HK-2 (cell line): Measurements from ENCODE around the gene LINC00237.

Source experiments
- DNase-seq: peaks from one replicate; pipeline ENCODE4 v3.0.0-alpha.2; 2018; ENCODE audit not compliant: unreplicated experiment

LINC00237 gene

GRCh38 chr20:21096321-21097043 is 9.7 kb downstream of the LINC00237 start:
- DNase-seq: no peak

GRCh38 chr20:21092806-21093205 is 13.4 kb downstream of the LINC00237 start:
- no peak for DNase-seq

GRCh38 chr20:21090721-21091120 is 15.4 kb downstream of the LINC00237 start:
- DNase-seq: no peak

- no peak for DNase-seq
Observed at GRCh38 chr20:21090111-21090618, 16.0 kb downstream of the LINC00237 start.

GRCh38 chr20:21089391-21089790 is 16.8 kb downstream of the LINC00237 start:
- no peak for DNase-seq

- DNase-seq: no peak
Observed at GRCh38 chr20:21087862-21088540, 18.2 kb downstream of the LINC00237 start.

GRCh38 chr20:21083825-21084325 is 22.3 kb downstream of the LINC00237 start:
- no peak for DNase-seq

GRCh38 chr20:21082584-21082983 is 23.6 kb downstream of the LINC00237 start:
- no peak for DNase-seq

- no peak for DNase-seq
Observed at GRCh38 chr20:21077809-21078345, 28.3 kb downstream of the LINC00237 start.

GRCh38 chr20:21076073-21076472 is 30.1 kb downstream of the LINC00237 start:
- no peak for DNase-seq

- DNase-seq: no peak
Observed at GRCh38 chr20:21075471-21075870, 30.7 kb downstream of the LINC00237 start.

GRCh38 chr20:21074605-21075336 is 31.4 kb downstream of the LINC00237 start:
- peak; percentile 30 for DNase-seq

- no peak for DNase-seq
Observed at GRCh38 chr20:21067255-21067654, 38.9 kb downstream of the LINC00237 start.

GRCh38 chr20:21064924-21065323 is 41.2 kb downstream of the LINC00237 start:
- DNase-seq: no peak

GRCh38 chr20:21063276-21063675 is 42.9 kb downstream of the LINC00237 start:
- no peak for DNase-seq

- DNase-seq: no peak
Observed at GRCh38 chr20:21053002-21053762, 53.0 kb downstream of the LINC00237 start.

- no peak for DNase-seq
Observed at GRCh38 chr20:21052686-21053001, 53.5 kb downstream of the LINC00237 start.

- DNase-seq: no peak
Observed at GRCh38 chr20:21052241-21052640, 53.9 kb downstream of the LINC00237 start.

GRCh38 chr20:21050710-21051109 is 55.4 kb downstream of the LINC00237 start:
- DNase-seq: no peak

- DNase-seq: no peak
Observed at GRCh38 chr20:21049305-21049828, 56.8 kb downstream of the LINC00237 start.

GRCh38 chr20:21048841-21049273 is 57.3 kb downstream of the LINC00237 start:
- DNase-seq: peak; percentile 74
